ENCODE results near the gene RAB22A.
A peak's percentile ranks its signal among the peaks of the same experiment; 100 is the strongest.

Gene RAB22A, protein sequence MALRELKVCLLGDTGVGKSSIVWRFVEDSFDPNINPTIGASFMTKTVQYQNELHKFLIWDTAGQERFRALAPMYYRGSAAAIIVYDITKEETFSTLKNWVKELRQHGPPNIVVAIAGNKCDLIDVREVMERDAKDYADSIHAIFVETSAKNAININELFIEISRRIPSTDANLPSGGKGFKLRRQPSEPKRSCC

DNA sequence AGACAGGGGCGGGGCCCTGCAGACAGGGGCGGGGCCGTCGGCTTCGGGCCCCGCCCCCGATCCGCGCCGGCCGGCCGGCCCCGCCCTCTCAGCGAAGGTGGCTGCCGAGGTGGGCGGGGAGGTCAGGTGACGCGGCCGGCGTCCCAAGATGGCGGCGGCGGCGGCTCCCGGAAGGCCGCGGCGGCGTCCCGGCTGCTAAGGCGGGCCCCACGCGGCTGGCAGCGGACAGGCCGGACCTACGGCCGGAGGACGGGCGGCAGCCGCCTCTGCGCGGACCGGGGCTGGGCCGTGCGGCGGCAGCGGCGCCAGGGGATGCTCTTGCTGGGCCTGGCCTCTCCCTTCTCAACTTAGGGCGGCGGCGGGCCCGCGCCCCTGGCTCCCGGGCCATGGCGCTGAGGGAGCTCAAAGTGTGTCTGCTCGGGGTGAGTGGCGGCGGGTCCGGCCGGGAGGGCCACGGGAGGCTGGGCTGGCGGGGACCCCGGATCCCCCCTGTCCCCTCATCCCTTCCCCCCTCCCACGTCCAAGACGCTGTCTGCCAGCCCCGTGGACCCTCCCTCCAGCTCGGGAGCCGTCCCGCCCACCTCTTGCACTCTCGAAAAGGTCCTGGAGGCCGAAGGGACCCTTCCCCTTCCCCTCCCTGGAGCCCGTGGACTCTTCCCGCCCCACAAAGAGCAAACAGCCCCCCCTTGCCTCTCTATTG is at the start of gene RAB22A:
Gene RAB22A (plus strand): TSS at position 125 of the 700 bp plus-strand sequence. CDS start 262 bp downstream, at position 387.
- Mint-ChIP-seq H3K4me3 (peak within 1 kb of the TSS; percentile 87), H3K36me3 (ENCODE audit: low read depth) (peaks cover 57% of the 10 kb centered on the region), H3K4me1 (ENCODE audit: low read depth) (peaks cover 51% of the 10 kb centered on the region), H3K9me3 (no peaks in the 10 kb centered on the region), H3K27me3 (peaks cover 1% of the 10 kb centered on the region), H3K27ac (peak within 1 kb of the TSS; percentile 91)
- intact Hi-C loops (cut with micrococcal nuclease) = loop anchor here (5.0 to 10.0 kb wide), 3 partner anchors 72 to 595 kb away; partner anchors contain the start of genes PMEPA1 and STX16

DNA sequence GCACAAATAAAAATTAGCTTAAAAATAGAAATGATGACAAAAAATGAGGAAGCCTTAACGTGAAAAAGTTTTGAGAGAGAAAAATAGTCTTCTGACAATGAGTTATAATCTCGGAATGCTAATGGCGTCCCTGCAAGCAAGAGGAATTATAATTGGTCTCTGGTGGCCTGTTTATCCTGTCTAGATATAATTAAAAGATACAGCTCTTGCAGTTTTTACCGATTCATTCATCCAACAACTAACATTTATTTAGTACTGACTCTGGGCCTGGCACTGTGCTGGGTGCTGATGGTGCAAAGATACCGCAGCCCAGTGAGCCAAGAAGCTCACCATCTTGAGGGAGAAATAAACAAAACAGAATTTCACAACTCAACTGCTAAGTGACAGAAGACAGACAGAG is 49.5 kb upstream of the RAB22A start:
- peaks cover 17% of the 10 kb centered on the region for H3K4me1 Mint-ChIP-seq (ENCODE audit: low read depth)
- intact Hi-C loops (cut with micrococcal nuclease) = no loop called here
- H3K27me3 Mint-ChIP-seq = no peaks in the 10 kb centered on the region
- H3K4me3 Mint-ChIP-seq = no peak overlapping the region
- no peaks in the 10 kb centered on the region for H3K9me3 Mint-ChIP-seq
- peaks cover 59% of the 10 kb centered on the region for H3K36me3 Mint-ChIP-seq (ENCODE audit: low read depth)
- H3K27ac Mint-ChIP-seq = no peak overlapping the region

GRCh38 chr20:58261660-58262059 is 47.9 kb upstream of the RAB22A start:
- Mint-ChIP-seq H3K27ac (no peak overlapping the region), H3K36me3 (ENCODE audit: low read depth) (peaks cover 47% of the 10 kb centered on the region), H3K4me1 (ENCODE audit: low read depth) (peaks cover 7% of the 10 kb centered on the region), H3K9me3 (no peaks in the 10 kb centered on the region), H3K4me3 (no peak overlapping the region), H3K27me3 (no peaks in the 10 kb centered on the region)
- intact Hi-C loops (cut with micrococcal nuclease) = no loop called here

DNA sequence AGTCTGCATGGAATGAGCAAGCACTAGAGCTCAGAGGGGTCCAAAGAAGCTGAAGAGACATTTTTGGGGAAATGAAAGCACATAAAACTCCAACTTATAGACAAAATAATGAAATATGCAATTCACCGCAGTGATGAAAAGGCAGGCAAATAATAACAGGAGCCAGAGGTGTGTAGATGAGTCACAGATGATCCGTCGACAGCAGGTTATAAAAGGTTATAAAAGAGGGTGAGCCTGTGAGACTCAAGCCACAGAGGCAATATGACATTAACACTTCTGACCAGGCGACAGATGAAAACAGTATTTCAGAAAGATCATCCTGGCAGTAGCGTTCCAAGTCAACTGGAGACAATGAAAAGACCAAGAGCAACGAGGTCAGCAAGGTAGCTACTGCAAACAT is 45.2 kb upstream of the RAB22A start:
- Mint-ChIP-seq H3K27me3 (no peaks in the 10 kb centered on the region), H3K9me3 (no peaks in the 10 kb centered on the region)

DNA sequence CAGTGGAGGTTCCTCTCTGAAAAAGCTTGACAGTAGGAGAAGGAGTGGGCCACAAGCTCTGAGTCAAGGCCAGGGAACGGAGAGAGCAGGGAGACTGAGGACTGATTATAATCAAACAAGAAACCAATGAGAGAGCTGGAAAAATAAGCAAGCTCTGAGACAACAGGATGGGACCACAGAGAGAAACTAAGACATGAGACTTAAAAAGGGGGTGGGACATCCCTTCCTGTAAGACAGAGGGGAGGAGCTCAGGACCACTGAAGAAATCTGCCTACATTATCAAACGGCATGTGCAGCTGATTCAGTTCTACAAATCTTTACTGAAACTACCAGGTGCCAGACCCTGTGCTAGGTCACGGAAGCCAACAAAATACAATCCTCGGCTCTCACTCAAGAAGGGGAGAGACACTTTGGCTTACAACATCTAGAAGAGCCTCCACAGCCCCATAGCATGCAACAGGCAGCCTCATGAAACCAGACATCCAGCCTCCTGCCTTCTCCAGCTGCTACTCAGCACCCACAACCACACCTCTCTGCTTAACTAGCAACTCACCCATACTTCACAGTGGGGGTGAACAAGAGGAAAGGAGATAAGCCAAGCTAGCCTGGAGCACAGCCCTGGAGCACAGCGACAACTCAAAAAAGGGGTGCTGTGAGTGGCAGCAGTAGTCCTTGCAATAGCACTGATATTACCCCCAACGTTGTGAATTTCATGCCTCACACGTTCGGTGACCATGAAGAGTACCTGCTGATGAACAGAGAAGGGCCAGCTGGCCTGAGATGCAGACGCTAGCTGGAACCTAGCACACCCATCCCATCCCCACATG is 41.9 kb upstream of the RAB22A start:
- intact Hi-C loops (cut with micrococcal nuclease) = no loop called here
- H3K4me3 Mint-ChIP-seq = no peak overlapping the region
- no peak overlapping the region for H3K27ac Mint-ChIP-seq
- no peaks in the 10 kb centered on the region for H3K9me3 Mint-ChIP-seq
- peaks cover 6% of the 10 kb centered on the region for H3K4me1 Mint-ChIP-seq (ENCODE audit: low read depth)
- no peaks in the 10 kb centered on the region for H3K27me3 Mint-ChIP-seq
- peaks cover 12% of the 10 kb centered on the region for H3K36me3 Mint-ChIP-seq (ENCODE audit: low read depth)

More for the DNA sequence above, 45.2 kb upstream of the RAB22A start:
- Mint-ChIP-seq H3K27ac (no peak overlapping the region), H3K4me1 (ENCODE audit: low read depth) (peaks cover 6% of the 10 kb centered on the region), H3K4me3 (no peak overlapping the region), H3K36me3 (ENCODE audit: low read depth) (peaks cover 23% of the 10 kb centered on the region)
- intact Hi-C loops (cut with micrococcal nuclease) = no loop called here

GRCh38 chr20:58268421-58268821 is 41.1 kb upstream of the RAB22A start:
- Mint-ChIP-seq H3K27ac (no peak overlapping the region), H3K9me3 (no peaks in the 10 kb centered on the region), H3K4me1 (ENCODE audit: low read depth) (peaks cover 6% of the 10 kb centered on the region), H3K27me3 (no peaks in the 10 kb centered on the region), H3K4me3 (no peak overlapping the region), H3K36me3 (ENCODE audit: low read depth) (peaks cover 12% of the 10 kb centered on the region)
- intact Hi-C loops (cut with micrococcal nuclease) = no loop called here

GRCh38 chr20:58268936-58269619 is 40.4 kb upstream of the RAB22A start:
- Mint-ChIP-seq H3K36me3 (ENCODE audit: low read depth) (peaks cover 19% of the 10 kb centered on the region), H3K4me1 (ENCODE audit: low read depth) (peaks cover 6% of the 10 kb centered on the region), H3K27ac (no peak overlapping the region), H3K9me3 (no peaks in the 10 kb centered on the region), H3K27me3 (no peaks in the 10 kb centered on the region), H3K4me3 (no peak overlapping the region)
- intact Hi-C loops (cut with micrococcal nuclease) = no loop called here

DNA sequence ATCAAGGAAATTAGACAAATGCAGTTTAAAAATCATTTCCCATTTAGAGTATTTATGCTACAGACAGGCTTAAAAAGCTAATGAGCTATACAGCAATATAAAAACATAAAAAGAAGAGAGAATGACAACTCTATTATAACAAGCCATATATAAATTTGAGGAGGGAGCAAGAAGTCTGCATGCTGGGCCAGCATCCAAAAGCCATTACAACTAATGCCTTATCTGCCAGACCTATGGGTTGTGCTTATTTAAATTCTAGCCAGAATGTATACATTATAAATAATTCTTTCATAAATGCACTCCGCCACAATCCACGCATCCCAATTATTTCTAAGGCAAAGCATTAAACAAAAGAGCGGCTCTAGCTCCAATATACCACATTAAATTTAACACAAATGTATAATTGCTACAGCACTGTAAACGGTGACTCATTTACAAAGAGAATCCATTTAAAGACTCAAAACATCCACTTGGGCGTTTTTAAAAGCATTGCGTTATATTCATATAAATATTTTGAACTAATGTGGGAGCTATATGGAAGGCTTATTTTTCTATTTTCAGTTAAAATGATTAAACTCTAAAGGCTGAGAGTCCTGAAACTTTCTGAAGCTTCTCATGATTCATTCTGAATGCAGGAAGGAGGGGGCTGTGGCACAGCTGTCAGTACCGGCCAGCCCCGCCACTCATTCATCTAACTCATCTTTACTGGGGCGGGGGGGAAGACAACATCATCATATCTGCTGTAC is 37.7 kb upstream of the RAB22A start:
- intact Hi-C loops (cut with micrococcal nuclease) = no loop called here
- H3K4me1 Mint-ChIP-seq (ENCODE audit: low read depth) = peaks cover 6% of the 10 kb centered on the region
- H3K27me3 Mint-ChIP-seq = no peaks in the 10 kb centered on the region
- H3K36me3 Mint-ChIP-seq (ENCODE audit: low read depth) = peaks cover 44% of the 10 kb centered on the region
- no peak overlapping the region for H3K27ac Mint-ChIP-seq
- H3K9me3 Mint-ChIP-seq = no peaks in the 10 kb centered on the region
- no peak overlapping the region for H3K4me3 Mint-ChIP-seq

DNA sequence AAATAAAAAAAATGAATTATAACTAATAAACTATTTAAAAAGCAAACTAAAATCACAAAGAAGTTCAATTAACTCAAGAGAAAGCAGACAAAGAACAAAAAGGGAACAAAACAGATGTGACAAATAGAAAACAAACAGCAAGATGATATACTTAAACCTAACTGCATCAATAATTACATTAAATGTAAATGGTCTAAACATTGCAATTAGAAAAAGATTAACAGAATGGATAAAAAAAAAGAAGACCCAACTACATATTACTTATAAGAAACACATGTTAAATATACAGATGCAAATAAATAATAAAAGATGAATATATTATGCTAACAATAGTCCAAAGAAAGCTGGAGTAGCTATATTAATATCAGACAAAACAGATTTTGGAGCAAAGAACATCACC is 35.1 kb upstream of the RAB22A start:
- Mint-ChIP-seq H3K4me3 (no peak overlapping the region), H3K4me1 (ENCODE audit: low read depth) (peaks cover 6% of the 10 kb centered on the region), H3K9me3 (no peaks in the 10 kb centered on the region), H3K36me3 (ENCODE audit: low read depth) (peaks cover 59% of the 10 kb centered on the region), H3K27me3 (no peaks in the 10 kb centered on the region), H3K27ac (no peak overlapping the region)
- intact Hi-C loops (cut with micrococcal nuclease) = no loop called here

GRCh38 chr20:58277107-58277506 is 32.4 kb upstream of the RAB22A start:
- Mint-ChIP-seq H3K4me3 (no peak overlapping the region), H3K4me1 (ENCODE audit: low read depth) (peaks cover 6% of the 10 kb centered on the region), H3K9me3 (no peaks in the 10 kb centered on the region), H3K36me3 (ENCODE audit: low read depth) (peaks cover 72% of the 10 kb centered on the region), H3K27me3 (no peaks in the 10 kb centered on the region), H3K27ac (no peak overlapping the region)
- intact Hi-C loops (cut with micrococcal nuclease) = no loop called here

- H3K36me3 Mint-ChIP-seq (ENCODE audit: low read depth) = peaks cover 70% of the 10 kb centered on the region
- intact Hi-C loops (cut with micrococcal nuclease) = no loop called here
- no peaks in the 10 kb centered on the region for H3K9me3 Mint-ChIP-seq
- no peak overlapping the region for H3K4me3 Mint-ChIP-seq
- H3K4me1 Mint-ChIP-seq (ENCODE audit: low read depth) = peaks cover 6% of the 10 kb centered on the region
- H3K27ac Mint-ChIP-seq = no peak overlapping the region
- no peaks in the 10 kb centered on the region for H3K27me3 Mint-ChIP-seq
These were observed 31.7 kb upstream of the RAB22A start for GRCh38 chr20:58277578-58278472.

DNA sequence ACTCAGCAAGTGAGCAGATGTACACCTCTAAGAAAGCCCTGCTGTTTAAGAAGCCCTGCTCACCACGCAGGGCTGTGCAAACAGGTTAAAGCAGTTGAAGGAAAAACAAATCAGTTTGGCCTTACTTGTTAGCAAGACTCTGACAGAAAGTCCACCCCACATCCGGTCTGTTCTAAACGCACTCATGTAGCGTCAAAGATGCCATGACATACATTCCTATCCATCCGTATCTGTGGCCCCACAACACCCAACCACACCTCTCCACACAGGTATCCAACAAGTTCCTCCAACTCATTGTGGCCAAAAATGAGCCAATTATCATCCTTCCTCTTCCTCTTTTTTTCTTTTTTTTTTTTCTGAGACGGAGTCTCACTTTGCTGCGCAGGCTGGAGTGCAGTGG is 22.8 kb upstream of the RAB22A start:
- Mint-ChIP-seq H3K27ac (no peak overlapping the region), H3K4me3 (no peak overlapping the region), H3K4me1 (ENCODE audit: low read depth) (peaks cover 22% of the 10 kb centered on the region), H3K36me3 (ENCODE audit: low read depth) (peaks cover 58% of the 10 kb centered on the region), H3K9me3 (no peaks in the 10 kb centered on the region), H3K27me3 (no peaks in the 10 kb centered on the region)
- intact Hi-C loops (cut with micrococcal nuclease) = no loop called here
